CD14-positive monocyte (primary cell): ENCODE results near the gene FBH1. TPM values are rescaled to one million over a fixed set of nuclear protein-coding genes. Genes with fewer than 3 reads are reported as not detected.

ENCODE experiments used
- DNase-seq, 3 donors: peaks; one replicate each; pipeline ENCODE4 v3.0.0-alpha.2; 2011 to 2022
- H2AFZ ChIP-seq: 2 replicates; pipeline ENCODE4 v1.6.0; 2012; ENCODE audit warnings: mild to moderate bottlenecking, low read depth, low read length, inconsistent platforms; ENCODE audit not compliant: insufficient read depth, poor library complexity, severe bottlenecking
- H3K27ac ChIP-seq, 2 donors: 1 replicate in 1 of 2; 2 replicates in 1 of 2; pipeline ENCODE4 v1.5.1; 2012 to 2013; ENCODE audit warnings: low read length in 2 of 2, control low read depth in 1 of 2, inconsistent platforms in 1 of 2, low read depth in 1 of 2, mild to moderate bottlenecking in 1 of 2
- H3K27me3 ChIP-seq, 2 donors: one replicate each; pipeline versions ENCODE4 v1.6.0 to v1.6.1; 2011 to 2013; ENCODE audit warnings: low read length in 2 of 2; ENCODE audit not compliant: control insufficient read depth in 2 of 2, insufficient read depth in 2 of 2
- H3K36me3 ChIP-seq, 2 donors: replicated peaks in 1 of 2; 1 replicate in 1 of 2; 2 replicates in 1 of 2; pipeline versions ENCODE4 v1.5.1 to v1.6.1; 2012 to 2013; ENCODE audit warnings: low read length in 2 of 2, control low read depth in 1 of 2, inconsistent platforms in 1 of 2, mild to moderate bottlenecking in 1 of 2; ENCODE audit not compliant: insufficient read depth in 2 of 2, control insufficient read depth in 1 of 2
- H3K4me1 ChIP-seq, 2 donors: 1 replicate in 1 of 2; 2 replicates in 1 of 2; pipeline versions ENCODE4 v1.5.1 to v1.6.1; 2012 to 2013; ENCODE audit warnings: low read length in 2 of 2, control low read depth in 1 of 2, inconsistent platforms in 1 of 2, mild to moderate bottlenecking in 1 of 2, moderate library complexity in 1 of 2; ENCODE audit not compliant: insufficient read depth in 2 of 2, control insufficient read depth in 1 of 2
- H3K4me2 ChIP-seq: replicated peaks from 2 replicates; pipeline ENCODE3; 2012; ENCODE audit warnings: low read length, moderate library complexity, mild to moderate bottlenecking; ENCODE audit not compliant: poor library complexity, severe bottlenecking; ENCODE audit errors: extremely low read depth
- H3K4me3 ChIP-seq, 3 experiments: fragments of 200-600 bp in 1 of 3; sonication (generic) in 1 of 3; replicated peaks in 1 of 3; 1 replicate in 2 of 3; 2 replicates in 1 of 3; pipeline ENCODE4 v1.5.1; 2011 to 2013; ENCODE audit warnings: low read length in 3 of 3, mild to moderate bottlenecking in 3 of 3, control low read depth in 2 of 3, low read depth in 2 of 3, inconsistent platforms in 1 of 3, moderate library complexity in 1 of 3
- H3K79me2 ChIP-seq: 2 replicates; pipeline ENCODE4 v1.6.0; 2012; ENCODE audit warnings: mild to moderate bottlenecking, control low read depth, inconsistent platforms, low read length, moderate library complexity; ENCODE audit not compliant: insufficient read depth
- H3K9ac ChIP-seq: 2 replicates; pipeline ENCODE4 v1.6.0; 2017; ENCODE audit warnings: low read length, mild to moderate bottlenecking; ENCODE audit not compliant: insufficient read depth, poor library complexity, severe bottlenecking
- H3K9me3 ChIP-seq, 2 donors: replicated peaks in 1 of 2; 1 replicate in 1 of 2; 2 replicates in 1 of 2; pipeline versions ENCODE4 v1.5.1 to v1.6.1; 2012 to 2013; ENCODE audit warnings: low read length in 2 of 2, control low read depth in 1 of 2; ENCODE audit not compliant: control insufficient read depth in 1 of 2, insufficient read depth in 1 of 2
- H4K20me1 ChIP-seq: 2 replicates; pipeline ENCODE4 v1.6.0; 2012; ENCODE audit warnings: mild to moderate bottlenecking, low read length, control low read depth, moderate library complexity; ENCODE audit not compliant: insufficient read depth
- H3K27ac Mint-ChIP-seq, 7 donors: one replicate each; pipeline ENCODE4 v1.8.0; 2020; ENCODE audit warnings: mild to moderate bottlenecking in 7 of 7, mixed read lengths in 7 of 7, moderate library complexity in 6 of 7, inconsistent platforms in 2 of 7
- H3K27me3 Mint-ChIP-seq, 3 donors: one replicate each; pipeline ENCODE4 v1.8.0; 2021 to 2022; ENCODE audit warnings: low read depth in 3 of 3, mild to moderate bottlenecking in 3 of 3, mixed read lengths in 3 of 3, moderate library complexity in 3 of 3, inconsistent platforms in 1 of 3
- H3K36me3 Mint-ChIP-seq, 2 donors: one replicate each; pipeline ENCODE4 v1.8.0; 2020; ENCODE audit warnings: mixed read lengths in 2 of 2, inconsistent platforms in 1 of 2, mild to moderate bottlenecking in 1 of 2
- H3K4me1 Mint-ChIP-seq: one replicate; pipeline ENCODE4 v1.8.0; 2020; ENCODE audit warnings: mild to moderate bottlenecking, mixed read lengths
- H3K4me3 Mint-ChIP-seq, 2 donors: one replicate each; pipeline ENCODE4 v1.8.0; 2020; ENCODE audit warnings: mild to moderate bottlenecking in 2 of 2, mixed read lengths in 2 of 2, moderate library complexity in 1 of 2
- H3K9me3 Mint-ChIP-seq, 7 donors: one replicate each; pipeline ENCODE4 v1.8.0; 2020 to 2022; ENCODE audit warnings: mixed read lengths in 7 of 7, mild to moderate bottlenecking in 6 of 7, moderate library complexity in 6 of 7, inconsistent platforms in 2 of 7
- CTCF ChIP-seq: fragments of 200-600 bp; IDR thresholded peaks from one replicate; pipeline ENCODE4 v1.8.0; 2022; ENCODE audit warnings: antibody characterized with exemption, mild to moderate bottlenecking
- WGBS: methylation state at CpG from one replicate; pipeline ENCODE4 v1.1.5; 2013; ENCODE audit warnings: missing lambda C conversion rate; ENCODE audit not compliant: insufficient coverage; 5-methylcytosine and 5-hydroxymethylcytosine counted together
- intact Hi-C, 2 donors: fragments of 100-400 bp; cut with micrococcal nuclease; formaldehyde crosslinking; loops; one replicate each; pipeline versions ENCODE4 v1.15.0 to v1.15.1; 2023
- polyA plus RNA-seq, 3 donors: library from polyadenylated mRNA; depleted of rRNA in 1 of 3; unstranded in 2 of 3; stranded (reverse) in 1 of 3; fragments of 300-500 nt in 2 of 3; fragments of >200 nt in 1 of 3; fragmentation: Illumina TruSeq in 2 of 3; gene quantifications; 1 replicate in 2 of 3; 2 replicates in 1 of 3; pipeline ENCODE4 v1.2.3, GENCODE V29; 2012 to 2021

FBH1 gene
- polyA plus RNA-seq, 3 donors = 33.9 to 73.3 (median 48.3) TPM

- peaks cover 36 to 46% of the 10 kb centered on the region in 2 donors for H3K36me3 ChIP-seq
- no peaks in the 10 kb centered on the region for H3K27me3 ChIP-seq
- no peak for TF ChIP-seq CTCF
- H3K4me1 ChIP-seq = peaks cover 27 to 31% of the 10 kb centered on the region in 2 donors
- H3K27ac ChIP-seq = no peak overlapping the region
- H3K4me2 ChIP-seq = no peak overlapping the region
- no peak overlapping the region for H3K9ac ChIP-seq
- H3K4me1 Mint-ChIP-seq = peaks cover 31% of the 10 kb centered on the region
- H3K9me3 Mint-ChIP-seq = no peaks in the 10 kb centered on the region
- H3K4me3 ChIP-seq = no peak overlapping the region
- no peaks in the 10 kb centered on the region for H4K20me1 ChIP-seq
- H3K4me3 Mint-ChIP-seq = no peak overlapping the region
- H3K27ac Mint-ChIP-seq = peak overlapping the region in 5 of 7 donors; percentile 2 to 61 (median 43)
- peaks cover under 1% of the 10 kb centered on the region for H3K79me2 ChIP-seq
- no peak overlapping the region for H2AFZ ChIP-seq
- no peaks in the 10 kb centered on the region for H3K9me3 ChIP-seq
- 95% methylated on average over 12 of the region's 12 CpGs for whole genome bisulfite sequencing
- DNase-seq = no peak
- intact Hi-C loops = no loop called here
- H3K36me3 Mint-ChIP-seq = peaks cover 44 to 54% of the 10 kb centered on the region in 2 donors
- peaks cover 0 to 2% (median 0%) of the 10 kb centered on the region in 3 donors for H3K27me3 Mint-ChIP-seq
Observed at GRCh38 chr10:5938291-5938690, 48.2 kb downstream of the FBH1 start.

- H3K27me3 ChIP-seq = no peaks in the 10 kb centered on the region
- H3K9me3 ChIP-seq = no peaks in the 10 kb centered on the region
- no peak overlapping the region for H3K4me3 Mint-ChIP-seq
- H4K20me1 ChIP-seq = no peaks in the 10 kb centered on the region
- H3K36me3 ChIP-seq = peaks cover 26 to 30% of the 10 kb centered on the region in 2 donors
- intact Hi-C loops = no loop called here
- no peak overlapping the region for H3K9ac ChIP-seq
- H3K79me2 ChIP-seq = peaks cover 14% of the 10 kb centered on the region
- H3K27me3 Mint-ChIP-seq = peaks cover 0 to 2% (median 0%) of the 10 kb centered on the region in 3 donors
- H3K36me3 Mint-ChIP-seq = peaks cover 30% of the 10 kb centered on the region in 2 donors
- H3K4me3 ChIP-seq = no peak overlapping the region
- WGBS = 78% methylated on average over 6 of the region's 6 CpGs
- peaks cover 52 to 56% of the 10 kb centered on the region in 2 donors for H3K4me1 ChIP-seq
- H3K27ac ChIP-seq = peak overlapping the region in 1 of 2 donors; percentile 88
- H2AFZ ChIP-seq = no peak overlapping the region
- TF ChIP-seq CTCF = no peak
- no peak overlapping the region for H3K4me2 ChIP-seq
- peak overlapping the region in 5 of 7 donors; percentile 19 to 87 (median 45) for H3K27ac Mint-ChIP-seq
- H3K4me1 Mint-ChIP-seq = peaks cover 54% of the 10 kb centered on the region
- no peaks in the 10 kb centered on the region for H3K9me3 Mint-ChIP-seq
- no peak for DNase-seq
Observed at GRCh38 chr10:5940807-5941218, 50.8 kb downstream of the FBH1 start.
